ENCODE data around the gene SLC16A13. TPM values are rescaled to one million over a fixed set of nuclear protein-coding genes. Genes with fewer than 3 reads are reported as not detected.
A peak's percentile ranks its signal among the peaks of the same experiment; 100 is the strongest.
"Not testable (repeated sequence)": the region's sequence is repeated elsewhere in the genome, so short reads cannot be mapped to it uniquely, and the experiment has no call there.

The SLC16A13 gene
- total RNA-seq: 1 to 10 TPM; 8.3 to 9.6 TPM

DNA sequence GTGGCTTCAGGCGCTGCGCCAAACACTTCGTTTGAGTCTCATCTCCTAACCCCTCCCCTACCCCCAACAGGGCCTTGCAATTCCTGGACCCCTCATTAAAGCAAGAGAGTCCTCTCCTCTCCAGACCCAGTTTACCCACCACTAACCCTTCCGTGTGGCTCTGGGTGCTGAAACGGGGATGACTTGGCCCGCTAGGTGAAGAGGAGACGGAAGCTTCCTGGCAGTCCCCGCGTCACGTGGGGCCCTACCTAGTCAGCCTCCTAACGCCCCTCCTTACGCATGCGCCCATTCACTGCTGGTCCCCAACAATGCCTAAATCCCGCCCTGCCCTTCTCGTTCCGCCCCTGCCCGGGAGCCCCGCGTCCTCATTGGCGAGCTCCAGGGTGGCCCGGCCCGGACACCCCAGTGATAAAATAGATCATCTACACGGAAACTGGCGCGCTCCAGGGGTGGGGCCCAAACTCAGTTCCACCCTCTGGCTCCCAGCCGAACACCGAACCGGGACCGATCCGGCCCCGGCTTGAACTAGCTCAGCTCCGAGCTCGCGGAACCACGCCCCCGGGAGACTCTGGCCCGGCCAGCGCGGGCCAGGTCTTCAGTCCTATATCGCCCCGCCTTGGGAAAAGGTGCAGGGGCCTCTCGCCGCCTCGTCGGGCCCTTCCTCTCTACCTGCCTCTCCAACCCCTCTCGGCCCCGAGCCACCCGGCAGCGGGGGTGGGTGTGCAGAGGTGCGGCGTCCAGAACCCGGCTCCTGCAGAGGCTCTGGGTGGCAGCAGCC lies at the start of gene SLC16A13:
TSS of gene SLC16A13 (plus strand) at position 425 of the 778 bp plus-strand sequence. CDS start 368 bp downstream, outside the sequence.
- Mint-ChIP-seq H3K27ac (peak within 1 kb of the TSS; percentile 96), H3K9me3 (ENCODE audit: low read depth) (no peaks in the 10 kb centered on the region), H3K36me3 (ENCODE audit: low read depth) (peaks cover 2% of the 10 kb centered on the region), H3K27me3 (no peaks in the 10 kb centered on the region), H3K4me1 (peaks cover 45% of the 10 kb centered on the region), H3K4me3 (peak within 1 kb of the TSS; percentile 86)
- intact Hi-C loops (cut with DNase I, micrococcal nuclease): loop anchor here (1.0 to 5.0 kb wide), 7 partner anchors 12 to 652 kb away; partner anchors contain the start of genes BCL6B (in 1 of the 2), C17orf100 (in 1 of the 2), MED31 (in 1 of the 2) and TMEM256 (in 1 of the 2)
- DNase-seq (peak; percentile 99), ATAC-seq (peak; percentile 95)
- POLR2A ChIA-PET: interaction anchor here (0.5 to 1.6 kb wide), 14 partner anchors 10 to 1601 kb away, joined by 3 to 8 read pairs (median 4); partner anchors contain the start of genes DERL2, PHF23 and TP53
- CTCF ChIA-PET: interaction anchor here (0.6 to 2.3 kb wide), 11 partner anchors 10 to 652 kb away, joined by 3 to 28 read pairs (median 4); partner anchors contain the start of gene TP53

GRCh38 chr17:6986676-6987075 lies 49.1 kb upstream of the SLC16A13 start:
- POLR2A ChIA-PET: no interaction called here
- intact Hi-C loops (cut with DNase I, micrococcal nuclease): no loop called here

GRCh38 chr17:6989779-6990178 lies 46.0 kb upstream of the SLC16A13 start:
- Mint-ChIP-seq H3K4me1 (peaks cover 2% of the 10 kb centered on the region), H3K36me3 (ENCODE audit: low read depth) (no peaks in the 10 kb centered on the region), H3K27ac (no peak overlapping the region), H3K27me3 (no peaks in the 10 kb centered on the region), H3K9me3 (ENCODE audit: low read depth) (no peaks in the 10 kb centered on the region), H3K4me3 (no peak overlapping the region)
- ChIA-PET CTCF (interaction anchor here (0.6 to 1.2 kb wide), 4 partner anchors 13 to 193 kb away, joined by 3 to 7 read pairs (median 4); no protein-coding TSS in a partner anchor), POLR2A (no interaction called here)
- ATAC-seq (no peak), DNase-seq (no peak)
- intact Hi-C loops (cut with DNase I, micrococcal nuclease): no loop called here

More at GRCh38 chr17:6986676-6987075, 49.1 kb upstream of the SLC16A13 start:
- Mint-ChIP-seq H3K4me3 (no peak overlapping the region), H3K9me3 (ENCODE audit: low read depth) (no peaks in the 10 kb centered on the region), H3K27ac (no peak overlapping the region), H3K27me3 (no peaks in the 10 kb centered on the region), H3K36me3 (ENCODE audit: low read depth) (no peaks in the 10 kb centered on the region), H3K4me1 (peaks cover 2% of the 10 kb centered on the region)
- no peak for DNase-seq
- CTCF ChIA-PET: interaction anchor here (1.0 to 1.7 kb wide), 2 partner anchors 13 to 59 kb away, joined by 3 to 6 read pairs; no protein-coding TSS in a partner anchor
- no peak for ATAC-seq

- POLR2A ChIA-PET; H3K4me1 Mint-ChIP-seq; intact Hi-C loops (cut with DNase I, micrococcal nuclease); DNase-seq; H3K27me3 Mint-ChIP-seq; ATAC-seq; H3K27ac Mint-ChIP-seq; H3K9me3 Mint-ChIP-seq (ENCODE audit: low read depth); H3K4me3 Mint-ChIP-seq: not testable (repeated sequence)
- peaks cover 13% of the 10 kb centered on the region for H3K36me3 Mint-ChIP-seq (ENCODE audit: low read depth)
- CTCF ChIA-PET: interaction anchor here (1.0 to 2.1 kb wide), 4 partner anchors 9 to 83 kb away, joined by 3 to 9 read pairs (median 4); no protein-coding TSS in a partner anchor
These were observed 42.2 kb upstream of the SLC16A13 start for GRCh38 chr17:6993613-6994056.

DNA sequence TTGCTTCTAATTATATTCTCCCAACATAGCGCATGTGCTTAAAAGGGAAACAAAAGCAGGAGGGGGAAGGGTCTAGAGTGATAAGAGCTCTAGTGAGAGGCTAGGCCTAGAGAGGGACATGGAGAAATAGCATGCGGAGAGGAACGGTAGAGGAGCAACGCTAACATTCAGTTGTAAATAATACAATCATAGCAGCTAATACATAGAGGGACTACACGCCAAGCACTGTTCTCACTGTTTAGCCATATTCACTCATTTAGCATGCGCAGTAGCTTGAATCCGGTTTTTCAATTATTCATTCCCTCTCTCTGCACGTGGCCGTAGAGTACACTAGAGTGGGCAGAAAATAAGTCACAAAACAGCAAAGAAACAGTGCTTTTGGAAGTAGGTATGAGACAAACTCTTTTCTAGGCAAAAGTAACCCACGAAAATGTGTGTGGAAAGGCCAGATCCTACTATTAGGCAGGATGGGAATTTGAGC lies 41.7 kb upstream of the SLC16A13 start:
- peaks cover 13% of the 10 kb centered on the region for H3K36me3 Mint-ChIP-seq (ENCODE audit: low read depth)
- ChIA-PET POLR2A (no interaction called here), CTCF (interaction anchor here (1.0 to 2.1 kb wide), 5 partner anchors 9 to 83 kb away, joined by 3 to 14 read pairs (median 5); no protein-coding TSS in a partner anchor)
- DNase-seq (no peak), ATAC-seq (no peak)
- H3K27me3 Mint-ChIP-seq: no peaks in the 10 kb centered on the region
- no peaks in the 10 kb centered on the region for H3K4me1 Mint-ChIP-seq
- no peak overlapping the region for H3K4me3 Mint-ChIP-seq
- H3K9me3 Mint-ChIP-seq (ENCODE audit: low read depth): no peaks in the 10 kb centered on the region
- no peak overlapping the region for H3K27ac Mint-ChIP-seq
- intact Hi-C loops (cut with DNase I, micrococcal nuclease): no loop called here

DNA sequence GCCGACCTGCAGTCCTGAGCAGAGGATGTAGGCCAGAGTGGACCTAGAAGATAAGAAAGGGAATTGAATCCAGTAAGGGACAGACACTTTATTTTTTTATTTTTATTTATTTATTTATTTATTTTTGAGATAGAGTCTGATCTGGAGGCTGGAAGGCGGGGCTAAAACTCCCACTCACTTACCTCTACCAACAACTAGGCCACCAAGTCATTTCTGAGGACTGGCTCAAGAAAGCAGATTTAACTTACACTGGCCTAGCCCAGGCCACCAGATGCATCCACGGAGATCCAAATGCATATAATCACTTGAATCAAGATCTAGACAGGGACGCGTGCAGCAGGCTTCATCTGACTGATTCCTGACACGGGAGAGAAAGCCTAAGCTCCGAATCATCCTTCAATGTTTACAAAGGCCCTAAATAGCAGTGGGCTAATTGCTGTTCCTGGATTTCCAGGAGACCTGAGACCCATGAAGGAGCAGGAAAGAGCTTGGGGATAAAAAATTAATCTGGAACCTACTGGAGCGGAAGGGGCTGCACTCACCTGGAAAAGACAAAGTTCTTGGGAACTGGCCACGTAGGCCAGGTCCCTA lies 41.1 kb upstream of the SLC16A13 start:
- Mint-ChIP-seq H3K27me3 (no peaks in the 10 kb centered on the region), H3K27ac (no peak overlapping the region), H3K4me1 (no peaks in the 10 kb centered on the region), H3K36me3 (ENCODE audit: low read depth) (peaks cover 13% of the 10 kb centered on the region), H3K9me3 (ENCODE audit: low read depth) (no peaks in the 10 kb centered on the region), H3K4me3 (no peak overlapping the region)
- intact Hi-C loops (cut with DNase I, micrococcal nuclease): no loop called here
- ATAC-seq (no peak), DNase-seq (no peak)
- ChIA-PET POLR2A (no interaction called here), CTCF (interaction anchor here (1.0 to 2.1 kb wide), 4 partner anchors 9 to 84 kb away, joined by 4 to 14 read pairs (median 6); no protein-coding TSS in a partner anchor)

GRCh38 chr17:6995500-6996255 lies 40.1 kb upstream of the SLC16A13 start, which contains the start of gene ALOX12:
Gene ALOX12, plus strand, starts transcription at chr17:6996049. Its CDS starts 69 bp downstream, at chr17:6996118.
- no peak within 1 kb of the TSS for H3K27ac Mint-ChIP-seq
- H3K4me1 Mint-ChIP-seq: no peaks in the 10 kb centered on the region
- H3K4me3 Mint-ChIP-seq: no peak within 1 kb of the TSS
- ATAC-seq: no peak
- no peak for DNase-seq
- no peaks in the 10 kb centered on the region for H3K9me3 Mint-ChIP-seq (ENCODE audit: low read depth)
- intact Hi-C loops (cut with DNase I, micrococcal nuclease): no loop called here
- peaks cover 19% of the 10 kb centered on the region for H3K36me3 Mint-ChIP-seq (ENCODE audit: low read depth)
- POLR2A ChIA-PET: no interaction called here
- CTCF ChIA-PET: interaction anchor here (1.8 to 2.1 kb wide), 2 partner anchors 8 to 85 kb away, joined by 4 to 14 read pairs; no protein-coding TSS in a partner anchor
- no peaks in the 10 kb centered on the region for H3K27me3 Mint-ChIP-seq

GRCh38 chr17:6996256-6997011 lies 39.4 kb upstream of the SLC16A13 start:
- no peak for DNase-seq
- Mint-ChIP-seq H3K36me3 (ENCODE audit: low read depth) (peaks cover 24% of the 10 kb centered on the region), H3K4me1 (no peaks in the 10 kb centered on the region), H3K27me3 (no peaks in the 10 kb centered on the region), H3K9me3 (ENCODE audit: low read depth) (no peaks in the 10 kb centered on the region), H3K27ac (no peak overlapping the region), H3K4me3 (no peak overlapping the region)
- POLR2A ChIA-PET: no interaction called here
- intact Hi-C loops (cut with DNase I, micrococcal nuclease): no loop called here
- ATAC-seq: no peak
- CTCF ChIA-PET: interaction anchor here (1.8 to 2.1 kb wide), 2 partner anchors 8 to 86 kb away, joined by 4 to 14 read pairs; no protein-coding TSS in a partner anchor

- no peak for DNase-seq
- Mint-ChIP-seq H3K36me3 (ENCODE audit: low read depth) (peaks cover 29% of the 10 kb centered on the region), H3K9me3 (ENCODE audit: low read depth) (no peaks in the 10 kb centered on the region), H3K4me3 (no peak overlapping the region), H3K27me3 (no peaks in the 10 kb centered on the region), H3K4me1 (no peaks in the 10 kb centered on the region), H3K27ac (no peak overlapping the region)
- CTCF ChIA-PET: interaction anchor here (0.7 kb wide), 1 partner anchor 174 kb away, joined by 3 read pairs; no protein-coding TSS in a partner anchor
- no peak for ATAC-seq
- POLR2A ChIA-PET: no interaction called here
- intact Hi-C loops (cut with DNase I, micrococcal nuclease): no loop called here
These were observed 38.6 kb upstream of the SLC16A13 start for GRCh38 chr17:6997171-6997570.

- Mint-ChIP-seq H3K4me3 (no peak overlapping the region), H3K9me3 (ENCODE audit: low read depth) (no peaks in the 10 kb centered on the region), H3K4me1 (no peaks in the 10 kb centered on the region), H3K27me3 (no peaks in the 10 kb centered on the region), H3K27ac (no peak overlapping the region), H3K36me3 (ENCODE audit: low read depth) (peaks cover 32% of the 10 kb centered on the region)
- intact Hi-C loops (cut with DNase I, micrococcal nuclease): no loop called here
- POLR2A ChIA-PET: no interaction called here
- CTCF ChIA-PET: interaction anchor here (0.7 to 2.3 kb wide), 6 partner anchors 9 to 281 kb away, joined by 3 to 11 read pairs (median 5); no protein-coding TSS in a partner anchor
- no peak for DNase-seq
- ATAC-seq: no peak
These were observed 36.8 kb upstream of the SLC16A13 start for GRCh38 chr17:6998855-6999508.
